Peyer's patch (tissue), 4 donors: ENCODE data around the gene TEKTIP1. TPM values are rescaled to one million over a fixed set of nuclear protein-coding genes. Genes with fewer than 3 reads are reported as not detected.
A peak's percentile ranks its signal among the peaks of the same experiment; 100 is the strongest.

ENCODE experiments used
- DNase-seq, 3 donors: peaks; one replicate each; pipeline ENCODE4 v3.0.0-alpha.2; 2017 to 2019
- H3K27ac ChIP-seq, 4 donors: fragments of 200-600 bp; sonication (generic); one replicate each; pipeline ENCODE4 v1.5.1; 2016 to 2019
- H3K27me3 ChIP-seq, 2 donors: fragments of 200-600 bp; sonication (generic); one replicate each; pipeline ENCODE4 v1.5.1; 2019
- H3K36me3 ChIP-seq, 3 donors: fragments of 200-600 bp; sonication (generic); one replicate each; pipeline ENCODE4 v1.5.1; 2016 to 2019
- H3K4me1 ChIP-seq, 4 donors: fragments of 200-600 bp; sonication (generic); one replicate each; pipeline ENCODE4 v1.5.1; 2016 to 2019
- H3K4me3 ChIP-seq, 4 donors: fragments of 200-600 bp; sonication (generic); 1 replicate in 3 of 4; 2 replicates in 1 of 4; pipeline ENCODE4 v1.5.1; 2016 to 2019; ENCODE audit warnings: mild to moderate bottlenecking in 1 of 4
- H3K9me3 ChIP-seq, 4 donors: fragments of 200-600 bp; sonication (generic); one replicate each; pipeline ENCODE4 v1.5.1; 2016 to 2019; ENCODE audit warnings: mild to moderate bottlenecking in 1 of 4
- CTCF ChIP-seq, 6 experiments: fragments of 450-650 bp in 4 of 6; fragments of 200-600 bp in 2 of 6; sonication (generic) in 1 of 6; IDR thresholded peaks; one replicate each; pipeline ENCODE4 v1.5.1; 2017 to 2019; ENCODE audit warnings: antibody characterized with exemption in 6 of 6, mild to moderate bottlenecking in 3 of 6, moderate library complexity in 1 of 6
- POLR2A ChIP-seq, 2 donors: fragments of 450-650 bp; IDR thresholded peaks; one replicate each; pipeline ENCODE4 v1.5.1; 2017; ENCODE audit warnings: antibody characterized with exemption in 2 of 2, mild to moderate bottlenecking in 2 of 2, moderate library complexity in 2 of 2
- total RNA-seq, 4 donors: library from RNA; depleted of rRNA; stranded (reverse); fragments of >200 nt; gene quantifications; one replicate each; pipeline ENCODE4 v1.1.0, GENCODE V29; 2016

The TEKTIP1 gene
- total RNA-seq, 4 donors from 2014 or later = 1.8 to 11.1 (median 2.4) TPM; not detected in 1

DNA sequence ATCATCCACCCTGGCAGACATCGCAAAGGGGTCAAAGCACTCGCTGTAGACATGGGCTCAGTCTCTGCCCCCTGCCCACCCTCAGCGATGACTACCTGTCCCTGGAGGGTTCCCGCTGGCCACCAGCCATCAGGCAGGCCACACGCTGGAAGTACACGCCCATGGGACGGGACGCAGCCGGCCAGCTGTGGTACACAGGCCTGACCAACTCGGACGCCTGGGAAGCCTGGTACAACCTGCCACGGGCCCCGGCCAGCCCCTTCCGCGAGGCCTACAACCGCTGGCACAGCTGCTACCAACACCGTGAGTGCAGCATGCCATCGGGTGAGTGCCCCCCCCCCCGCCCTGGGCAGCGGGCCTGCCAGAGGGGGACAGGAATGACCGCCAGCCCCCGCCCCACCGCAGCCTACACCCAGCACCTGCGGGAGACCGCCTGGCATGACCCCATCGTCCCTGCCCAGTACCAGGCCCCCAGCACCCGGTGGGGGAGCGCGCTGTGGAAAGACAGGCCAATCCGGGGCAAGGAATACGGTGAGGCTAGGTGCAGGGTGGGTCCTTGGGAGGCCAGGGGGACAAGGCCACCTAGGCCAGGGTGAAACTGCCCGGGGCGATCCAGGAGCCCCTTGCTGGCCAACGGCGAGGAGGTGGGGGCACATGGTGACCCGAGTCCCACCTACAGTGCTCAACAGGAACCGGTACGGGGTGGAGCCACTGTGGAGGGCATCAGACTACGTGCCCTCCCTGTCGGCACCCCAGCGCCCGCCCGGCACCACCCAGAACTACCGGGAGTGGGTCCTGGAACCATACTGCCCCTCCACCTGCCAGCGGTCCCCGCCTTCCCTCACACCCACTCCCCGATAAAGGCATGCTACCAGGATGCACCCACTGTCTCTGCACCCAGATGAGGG, 4.4 kb downstream of the TEKTIP1 start:
- H3K4me1 ChIP-seq = no peaks in the 10 kb centered on the region
- TF ChIP-seq POLR2A (IDR thresholded peaks at IDR 0.05) (no peak), CTCF (IDR thresholded peaks at IDR 0.05) (no peak)
- no peak overlapping the region for H3K27ac ChIP-seq
- no peak for DNase-seq
- H3K9me3 ChIP-seq = no peaks in the 10 kb centered on the region
- H3K36me3 ChIP-seq = peaks cover 0 to 35% (median 0%) of the 10 kb centered on the region in 3 donors
- no peaks in the 10 kb centered on the region for H3K27me3 ChIP-seq
- H3K4me3 ChIP-seq = no peak overlapping the region

DNA sequence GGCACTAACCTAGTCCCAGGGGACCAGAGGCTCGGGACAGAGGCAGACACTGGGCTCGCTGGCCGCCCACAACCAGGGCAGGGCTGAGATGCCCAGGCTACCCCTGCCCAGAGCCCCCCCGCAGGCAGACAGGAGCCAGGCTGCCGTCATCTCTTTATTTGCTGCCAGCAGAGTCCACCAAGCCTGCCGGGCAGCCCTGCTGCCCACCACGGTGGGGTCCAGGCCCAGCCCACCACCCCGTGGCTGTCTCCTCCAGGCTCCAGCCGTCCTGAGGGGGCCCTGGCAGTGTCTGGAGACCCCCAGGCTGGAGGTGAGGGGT, 5.0 kb downstream of the TEKTIP1 start:
- no peaks in the 10 kb centered on the region for H3K9me3 ChIP-seq
- H3K4me3 ChIP-seq = no peak overlapping the region
- TF ChIP-seq CTCF (IDR thresholded peaks at IDR 0.05) (no peak), POLR2A (IDR thresholded peaks at IDR 0.05) (no peak)
- peaks cover 0 to 35% (median 0%) of the 10 kb centered on the region in 3 donors for H3K36me3 ChIP-seq
- H3K4me1 ChIP-seq = no peaks in the 10 kb centered on the region
- H3K27ac ChIP-seq = no peak overlapping the region
- DNase-seq = no peak
- no peaks in the 10 kb centered on the region for H3K27me3 ChIP-seq

DNA sequence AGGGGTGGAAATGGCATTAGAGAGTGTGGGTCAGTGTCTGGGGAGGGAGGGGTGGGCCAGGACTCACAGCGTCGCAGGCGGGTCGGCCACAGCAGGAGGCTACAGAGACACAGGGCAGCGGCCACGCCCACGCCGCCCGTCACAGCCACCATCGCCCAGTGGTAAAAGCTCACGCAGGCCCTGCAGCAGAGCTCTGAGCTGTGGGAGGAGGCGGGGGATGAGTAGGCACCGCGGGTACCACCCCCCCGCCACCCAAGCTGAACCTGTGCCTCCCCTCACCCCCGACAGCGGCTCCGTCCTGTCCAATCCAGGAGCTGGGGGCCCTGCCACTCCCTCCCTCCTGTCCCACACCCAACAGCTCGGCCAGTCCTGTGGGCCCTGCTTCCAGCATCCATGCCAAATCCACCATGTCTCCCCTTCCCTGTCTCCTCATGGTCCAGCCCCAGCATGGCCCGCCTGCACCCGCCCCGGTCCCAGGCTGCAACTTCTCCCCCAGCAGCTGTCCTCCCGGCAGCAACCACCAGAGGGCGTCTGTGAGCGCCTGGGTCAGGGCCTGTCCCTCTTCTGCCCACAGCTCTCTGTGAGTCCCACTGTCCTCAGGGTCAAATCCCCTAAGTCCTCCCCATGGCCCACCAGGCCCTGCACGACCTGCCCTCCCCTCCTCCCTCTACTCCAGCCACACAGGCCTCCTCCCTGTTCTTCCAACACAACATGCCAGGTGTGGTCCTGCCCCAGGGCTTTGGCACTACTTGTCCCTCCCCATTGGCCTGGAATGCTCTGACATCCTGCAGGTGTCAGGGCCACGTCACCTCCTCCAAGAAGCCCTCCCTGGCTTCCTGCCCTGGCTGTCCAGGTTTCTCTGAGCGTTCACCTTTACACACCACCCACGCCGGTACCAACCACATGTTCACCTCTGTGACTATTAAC, 6.0 kb downstream of the TEKTIP1 start:
- DNase-seq = peak; percentile 63 to 88 (median 86)
- peaks cover 0 to 35% (median 0%) of the 10 kb centered on the region in 3 donors for H3K36me3 ChIP-seq
- TF ChIP-seq CTCF (IDR thresholded peaks at IDR 0.05) (peak; percentile 88 to 95 (median 91)), POLR2A (IDR thresholded peaks at IDR 0.05) (no peak)

GRCh38 chr19:3545669-3546034, 6.7 kb downstream of the TEKTIP1 start:
- Histone ChIP-seq H3K9me3 (no peaks in the 10 kb centered on the region), H3K27ac (no peak overlapping the region), H3K27me3 (no peaks in the 10 kb centered on the region), H3K4me3 (no peak overlapping the region), H3K36me3 (peaks cover 0 to 36% (median 0%) of the 10 kb centered on the region in 3 donors), H3K4me1 (no peaks in the 10 kb centered on the region)
- no peak for DNase-seq
- TF ChIP-seq CTCF (IDR thresholded peaks at IDR 0.05) = no peak
- TF ChIP-seq POLR2A (IDR thresholded peaks at IDR 0.05) = no peak

More for the DNA sequence above, 6.0 kb downstream of the TEKTIP1 start:
- no peaks in the 10 kb centered on the region for H3K27me3 ChIP-seq
- no peaks in the 10 kb centered on the region for H3K4me1 ChIP-seq
- no peak overlapping the region for H3K4me3 ChIP-seq
- H3K9me3 ChIP-seq = no peaks in the 10 kb centered on the region
- no peak overlapping the region for H3K27ac ChIP-seq

DNA sequence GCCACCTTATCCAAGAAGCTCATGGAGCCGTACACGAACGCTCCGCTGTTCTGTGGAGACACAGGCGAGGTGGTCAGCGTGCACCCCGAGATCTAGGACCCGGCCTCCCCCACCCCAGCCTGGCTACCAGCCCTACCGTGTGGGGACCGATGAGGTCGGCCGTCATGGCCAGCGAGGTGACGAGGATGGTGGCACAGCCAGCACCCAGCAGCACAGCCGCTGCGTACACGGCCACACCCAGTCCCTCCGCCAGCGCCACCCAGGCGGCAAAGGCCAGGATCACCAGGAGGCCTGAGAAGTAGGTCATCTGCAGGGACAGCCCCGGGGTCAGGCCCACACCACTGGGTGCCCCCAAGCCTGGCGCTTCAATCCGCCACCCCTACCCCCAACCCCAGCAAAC, 7.1 kb downstream of the TEKTIP1 start:
- Histone ChIP-seq H3K4me1 (no peaks in the 10 kb centered on the region), H3K27ac (no peak overlapping the region), H3K36me3 (peaks cover 0 to 40% (median 0%) of the 10 kb centered on the region in 3 donors), H3K4me3 (no peak overlapping the region), H3K27me3 (no peaks in the 10 kb centered on the region), H3K9me3 (no peaks in the 10 kb centered on the region)
- no peak for DNase-seq
- TF ChIP-seq POLR2A (IDR thresholded peaks at IDR 0.05) = no peak
- no peak for TF ChIP-seq CTCF (IDR thresholded peaks at IDR 0.05)
